SK-N-SH treated with all-trans-retinoic acid at 6 μM for 48 hours (cell line): ENCODE data around the gene CFDP1.

ENCODE experiments used
- ATAC-seq: fragments of 200-7000 bp; cut with Tn5 transposase; 3 replicates; pipeline ENCODE4 v1.9.1; 2020; ENCODE audit warnings: mild to moderate bottlenecking, moderate library complexity
- ARNTL ChIP-seq: fragments of 450-650 bp; formaldehyde crosslinking; IDR thresholded peaks from 2 replicates; pipeline ENCODE4 v1.5.0; 2020; ENCODE audit warnings: low read depth, mild to moderate bottlenecking, moderate library complexity, borderline replicate concordance
- BACH2 ChIP-seq: fragments of 250-450 bp; sonication (Bioruptor Pico); IDR thresholded peaks from 2 replicates; pipeline ENCODE4 v1.9.0; 2021; ENCODE audit warnings: mild to moderate bottlenecking, borderline replicate concordance
- CREB5 ChIP-seq: fragments of 250-450 bp; sonication (Bioruptor Pico); IDR thresholded peaks from 2 replicates; pipeline ENCODE4 v1.5.1; 2020; ENCODE audit warnings: low read depth, mild to moderate bottlenecking, moderate library complexity
- CSDC2 ChIP-seq: fragments of 250-450 bp; sonication (Bioruptor Pico); IDR thresholded peaks from 2 replicates; pipeline ENCODE4 v1.5.0; 2020; ENCODE audit warnings: mild to moderate bottlenecking, moderate library complexity
- CSRNP3 ChIP-seq: fragments of 250-450 bp; sonication (Bioruptor Pico); IDR thresholded peaks from 2 replicates; pipeline ENCODE4 v1.5.1; 2021; ENCODE audit warnings: mild to moderate bottlenecking, moderate library complexity
- ESRRG ChIP-seq: fragments of 250-450 bp; sonication (Bioruptor Pico); IDR thresholded peaks from 2 replicates; pipeline ENCODE4 v1.6.1; 2021; ENCODE audit warnings: mild to moderate bottlenecking
- GLIS3 ChIP-seq: fragments of 250-450 bp; sonication (Bioruptor Pico); IDR thresholded peaks from 2 replicates; pipeline ENCODE4 v1.5.0; 2020; ENCODE audit warnings: mild to moderate bottlenecking, moderate library complexity
- OSR1 ChIP-seq: fragments of 250-450 bp; sonication (Bioruptor Pico); IDR thresholded peaks from 2 replicates; pipeline ENCODE4 v1.8.0; 2022; ENCODE audit warnings: moderate library complexity, mild to moderate bottlenecking, inconsistent platforms
- PATZ1 ChIP-seq: fragments of 250-450 bp; sonication (Bioruptor Pico); IDR thresholded peaks from 2 replicates; pipeline ENCODE4 v1.8.0; 2020; ENCODE audit warnings: mild to moderate bottlenecking, moderate library complexity, borderline replicate concordance
- PPARA ChIP-seq: fragments of 250-450 bp; sonication (Bioruptor Pico); IDR thresholded peaks from 2 replicates; pipeline ENCODE4 v1.5.0; 2020; ENCODE audit warnings: mild to moderate bottlenecking, borderline replicate concordance
- RARB ChIP-seq: fragments of 250-450 bp; sonication (Bioruptor Pico); IDR thresholded peaks from 2 replicates; pipeline ENCODE4 v1.8.0; 2021; ENCODE audit warnings: mild to moderate bottlenecking, moderate library complexity
- SNAI2 ChIP-seq: fragments of 250-450 bp; sonication (Bioruptor Pico); IDR thresholded peaks from 2 replicates; pipeline ENCODE4 v1.5.0; 2020; ENCODE audit warnings: mild to moderate bottlenecking, moderate library complexity
- TCF4 ChIP-seq: fragments of 250-450 bp; sonication (Bioruptor Pico); IDR thresholded peaks from 2 replicates; pipeline ENCODE4 v1.8.0; 2021; ENCODE audit warnings: mild to moderate bottlenecking, moderate library complexity, borderline replicate concordance
- TOX ChIP-seq: fragments of 250-450 bp; sonication (Bioruptor Pico); IDR thresholded peaks from 2 replicates; pipeline ENCODE4 v1.8.0; 2021; ENCODE audit warnings: mild to moderate bottlenecking, moderate library complexity, borderline replicate concordance
- TSHZ2 ChIP-seq: fragments of 250-450 bp; sonication (Bioruptor Pico); IDR thresholded peaks from 2 replicates; pipeline ENCODE4 v1.5.0; 2020; ENCODE audit warnings: mild to moderate bottlenecking, moderate library complexity
- ZC3H10 ChIP-seq: fragments of 250-450 bp; sonication (Bioruptor Pico); IDR thresholded peaks from 2 replicates; pipeline ENCODE4 v1.5.1; 2021; ENCODE audit warnings: mild to moderate bottlenecking, moderate library complexity
- ZFP3 ChIP-seq: fragments of 250-450 bp; sonication (Bioruptor Pico); IDR thresholded peaks from 2 replicates; pipeline ENCODE4 v1.5.0; 2020; ENCODE audit warnings: mild to moderate bottlenecking, moderate library complexity
- ZFP30 ChIP-seq: fragments of 450-650 bp; formaldehyde crosslinking; IDR thresholded peaks from 2 replicates; pipeline ENCODE4 v1.5.0; 2022; ENCODE audit warnings: mild to moderate bottlenecking, moderate library complexity
- ZNF70 ChIP-seq: fragments of 450-650 bp; formaldehyde crosslinking; IDR thresholded peaks from 2 replicates; pipeline ENCODE4 v1.5.0; 2020; ENCODE audit warnings: mild to moderate bottlenecking, moderate library complexity
- ZNF8 ChIP-seq: fragments of 450-650 bp; formaldehyde crosslinking; IDR thresholded peaks from 2 replicates; pipeline ENCODE4 v1.5.0; 2020; ENCODE audit warnings: mild to moderate bottlenecking, moderate library complexity

The CFDP1 gene

GRCh38 chr16:75298267-75298666 is 135.0 kb downstream of the CFDP1 start:
- TF ChIP-seq TOX (CRISPR knock-in tag) (no peak), TCF4 (CRISPR knock-in tag) (no peak), ZNF70 (CRISPR knock-in tag) (no peak), ZNF8 (CRISPR knock-in tag) (no peak), ZFP3 (CRISPR knock-in tag) (no peak)
- ATAC-seq, result no peak

- peak; percentile 59; the same call in 1 of the 3 replicates for ATAC-seq
- TF ChIP-seq ESRRG (no peak), ZNF70 (CRISPR knock-in tag) (no peak), CSRNP3 (CRISPR knock-in tag) (no peak), BACH2 (no peak), TOX (CRISPR knock-in tag) (no peak), CREB5 (no peak), RARB (CRISPR knock-in tag) (no peak), SNAI2 (no peak), GLIS3 (CRISPR knock-in tag) (no peak), ZNF8 (CRISPR knock-in tag) (no peak)
These were observed 136.7 kb downstream of the CFDP1 start for GRCh38 chr16:75296606-75297005.

- TF ChIP-seq TSHZ2 (no peak), TCF4 (CRISPR knock-in tag) (peak; percentile 66)
- ATAC-seq, result peak; percentile 42; the same call in 1 of the 3 replicates
These were observed 138.4 kb downstream of the CFDP1 start for GRCh38 chr16:75294773-75295459.

- no peak for TF ChIP-seq PATZ1 (CRISPR knock-in tag)
- no peak for TF ChIP-seq OSR1
- no peak for TF ChIP-seq ZFP3 (CRISPR knock-in tag)
- no peak for TF ChIP-seq ZFP30 (CRISPR knock-in tag)
- no peak for TF ChIP-seq TSHZ2
- no peak for TF ChIP-seq TCF4 (CRISPR knock-in tag)
- TF ChIP-seq PPARA (CRISPR knock-in tag), result no peak
- TF ChIP-seq ZC3H10 (CRISPR knock-in tag), result no peak
- no peak for TF ChIP-seq CSDC2 (CRISPR knock-in tag)
- TF ChIP-seq ARNTL, result no peak
- no peak for TF ChIP-seq TOX (CRISPR knock-in tag)
- ATAC-seq, result no peak
These were observed 139.5 kb downstream of the CFDP1 start for GRCh38 chr16:75293772-75294171.
